Esophagus squamous epithelium (tissue), 5 donors: ENCODE results near the gene DAB2IP. TPM values are rescaled to one million over a fixed set of nuclear protein-coding genes. Genes with fewer than 3 reads are reported as not detected.
A peak's percentile ranks its signal among the peaks of the same experiment; 100 is the strongest.

ENCODE experiments used
- DNase-seq: peaks from one replicate; lab custom pipeline; 2025; lab: John Stamatoyannopoulos, UW
- H3K27ac ChIP-seq, 4 donors: fragments of 200-600 bp; sonication (generic); one replicate each; pipeline ENCODE4 v1.5.1; 2016 to 2019; ENCODE audit warnings: mild to moderate bottlenecking in 1 of 4
- H3K27me3 ChIP-seq, 4 donors: fragments of 200-600 bp; sonication (generic); 1 replicate in 3 of 4; 2 replicates in 1 of 4; pipeline versions ENCODE4 v1.5.1 to v1.6.0; 2017 to 2021; ENCODE audit warnings: antibody characterized with exemption in 1 of 4
- H3K36me3 ChIP-seq, 3 donors: fragments of 200-600 bp; sonication (generic); one replicate each; pipeline ENCODE4 v1.5.1; 2016 to 2019
- H3K4me1 ChIP-seq, 3 donors: fragments of 200-600 bp; sonication (generic); one replicate each; pipeline ENCODE4 v1.5.1; 2017 to 2019
- H3K4me3 ChIP-seq, 4 donors: fragments of 200-600 bp; sonication (generic); 1 replicate in 3 of 4; 2 replicates in 1 of 4; pipeline ENCODE4 v1.5.1; 2016 to 2019; ENCODE audit warnings: mild to moderate bottlenecking in 2 of 4, moderate library complexity in 1 of 4
- H3K9me3 ChIP-seq, 3 donors: fragments of 200-600 bp; sonication (generic); one replicate each; pipeline ENCODE4 v1.5.1; 2016 to 2019
- POLR2A ChIP-seq, 4 donors: fragments of 450-650 bp; IDR thresholded peaks; one replicate each; pipeline ENCODE4 v1.6.1; 2017; ENCODE audit warnings: antibody characterized with exemption in 4 of 4, mild to moderate bottlenecking in 4 of 4, moderate library complexity in 3 of 4
- WGBS, 2 donors: methylation state at CpG; one replicate each; pipeline ENCODE4 v1.1.5; 2018; 5-methylcytosine and 5-hydroxymethylcytosine counted together
- intact Hi-C: fragments of 100-400 bp; cut with DNase I; formaldehyde crosslinking; loops from one replicate; pipeline ENCODE4 v1.15.0; 2022
- total RNA-seq, 4 donors: library from RNA; depleted of rRNA; stranded (reverse); fragments of >200 nt; gene quantifications; one replicate each; pipeline ENCODE4 v1.1.0, GENCODE V29; 2016
- TF ChIP-seq, protein P1 (sequence below), 6 experiments: fragments of 450-650 bp in 4 of 6; fragments of 200-600 bp in 2 of 6; sonication (generic) in 2 of 6; IDR thresholded peaks; one replicate each; pipeline ENCODE4 v1.5.1; 2016 to 2019; ENCODE audit warnings: antibody characterized with exemption in 6 of 6, mild to moderate bottlenecking in 4 of 6, moderate library complexity in 4 of 6
- donor health status: DM: yes; HTN: yes; CAD: no.

DAB2IP gene
- total RNA-seq, 4 donors from 2014 or later: 28.3 to 48.8 (median 38.1) TPM

DNA sequence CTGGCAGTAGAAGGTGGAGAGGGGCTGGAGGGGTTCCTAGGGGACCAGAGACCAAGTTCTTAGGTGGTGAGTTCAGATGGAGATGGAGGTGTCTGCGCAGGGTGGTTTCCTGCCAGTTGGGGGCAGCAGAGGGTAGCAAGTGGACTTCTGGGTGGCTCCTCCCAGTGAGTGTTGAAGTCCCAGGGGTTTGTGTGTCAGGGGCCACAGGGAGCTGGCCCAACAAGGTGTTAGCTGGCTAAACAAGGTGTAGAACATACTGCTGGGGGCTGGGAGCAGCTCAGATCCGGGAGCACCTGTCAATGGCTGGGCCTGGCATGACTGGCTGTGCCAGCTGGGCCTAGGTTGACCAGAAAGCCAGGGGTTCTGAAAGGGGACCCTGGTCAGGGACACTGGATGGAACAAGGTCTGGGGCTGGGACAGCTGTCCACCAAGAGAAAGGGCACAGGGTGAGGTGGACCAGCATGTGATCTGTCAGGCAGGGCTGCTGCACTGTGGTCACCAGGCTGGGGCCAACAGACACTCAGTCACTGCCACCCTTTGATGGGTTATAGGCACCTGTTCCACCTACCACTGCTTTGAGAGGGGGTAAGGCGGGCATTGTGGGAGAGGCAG lies 35.6 kb downstream of the DAB2IP start:
- no peaks in the 10 kb centered on the region for H3K27me3 ChIP-seq
- no peak overlapping the region for H3K4me3 ChIP-seq
- peaks cover 0 to 9% (median under 1%) of the 10 kb centered on the region in 3 donors for H3K36me3 ChIP-seq
- H3K27ac ChIP-seq: peak overlapping the region in 1 of 4 donors; percentile 34
- DNase-seq: no peak
- WGBS, 2 donors: 39 to 40% methylated on average over 3 of the region's 3 CpGs
- intact Hi-C loops: loop anchor here (5.0 to 10.0 kb wide), 2 partner anchors 178 to 305 kb away; no protein-coding TSS in a partner anchor
- no peak for TF ChIP-seq POLR2A (IDR thresholded peaks at IDR 0.05)
- TF ChIP-seq, protein P1, sequence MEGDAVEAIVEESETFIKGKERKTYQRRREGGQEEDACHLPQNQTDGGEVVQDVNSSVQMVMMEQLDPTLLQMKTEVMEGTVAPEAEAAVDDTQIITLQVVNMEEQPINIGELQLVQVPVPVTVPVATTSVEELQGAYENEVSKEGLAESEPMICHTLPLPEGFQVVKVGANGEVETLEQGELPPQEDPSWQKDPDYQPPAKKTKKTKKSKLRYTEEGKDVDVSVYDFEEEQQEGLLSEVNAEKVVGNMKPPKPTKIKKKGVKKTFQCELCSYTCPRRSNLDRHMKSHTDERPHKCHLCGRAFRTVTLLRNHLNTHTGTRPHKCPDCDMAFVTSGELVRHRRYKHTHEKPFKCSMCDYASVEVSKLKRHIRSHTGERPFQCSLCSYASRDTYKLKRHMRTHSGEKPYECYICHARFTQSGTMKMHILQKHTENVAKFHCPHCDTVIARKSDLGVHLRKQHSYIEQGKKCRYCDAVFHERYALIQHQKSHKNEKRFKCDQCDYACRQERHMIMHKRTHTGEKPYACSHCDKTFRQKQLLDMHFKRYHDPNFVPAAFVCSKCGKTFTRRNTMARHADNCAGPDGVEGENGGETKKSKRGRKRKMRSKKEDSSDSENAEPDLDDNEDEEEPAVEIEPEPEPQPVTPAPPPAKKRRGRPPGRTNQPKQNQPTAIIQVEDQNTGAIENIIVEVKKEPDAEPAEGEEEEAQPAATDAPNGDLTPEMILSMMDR (IDR thresholded peaks at IDR 0.05): peak in 5 of 6 experiments; percentile 76 to 87 (median 81)
- peaks cover 0 to 33% (median 3%) of the 10 kb centered on the region in 3 donors for H3K4me1 ChIP-seq
- H3K9me3 ChIP-seq: no peaks in the 10 kb centered on the region

DNA sequence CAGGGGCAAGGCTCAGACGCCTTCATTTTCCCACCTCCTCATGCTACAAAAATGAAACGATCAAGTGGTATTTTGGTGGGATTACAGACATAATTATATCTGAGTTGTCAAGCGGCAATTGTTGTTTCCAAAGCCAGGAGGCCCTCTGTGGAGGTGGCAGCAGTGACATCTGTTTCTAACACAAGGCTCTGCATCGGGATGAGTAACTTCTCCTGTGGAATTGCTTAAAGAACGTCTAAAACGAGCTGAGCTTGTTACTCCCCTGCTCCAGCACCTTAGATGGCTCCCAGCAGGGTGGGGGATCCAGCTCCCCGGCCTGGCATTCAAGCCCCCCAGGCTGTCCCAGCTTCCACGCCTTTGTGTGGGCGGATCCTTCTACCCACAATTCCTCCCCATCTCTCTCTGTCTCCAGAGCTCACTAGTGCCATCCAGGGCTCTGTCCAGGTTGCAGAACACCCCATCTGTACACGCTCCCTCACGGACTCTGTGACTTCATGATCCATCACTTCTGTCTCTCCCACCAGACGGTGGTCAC lies 36.8 kb downstream of the DAB2IP start:
- DNase-seq: no peak
- TF ChIP-seq, protein P1 (IDR thresholded peaks at IDR 0.05): no peak
- TF ChIP-seq POLR2A (IDR thresholded peaks at IDR 0.05): no peak
- H3K4me1 ChIP-seq: peaks cover 0 to 44% (median 10%) of the 10 kb centered on the region in 3 donors
- H3K27ac ChIP-seq: no peak overlapping the region
- H3K36me3 ChIP-seq: no peaks in the 10 kb centered on the region
- intact Hi-C loops: loop anchor here (5.0 to 10.0 kb wide), 2 partner anchors 177 to 304 kb away; no protein-coding TSS in a partner anchor
- H3K27me3 ChIP-seq: no peaks in the 10 kb centered on the region
- H3K9me3 ChIP-seq: no peaks in the 10 kb centered on the region
- 71 to 78% methylated on average over 8 to 11 of the region's 12 CpGs for WGBS, 2 donors
- H3K4me3 ChIP-seq: no peak overlapping the region

DNA sequence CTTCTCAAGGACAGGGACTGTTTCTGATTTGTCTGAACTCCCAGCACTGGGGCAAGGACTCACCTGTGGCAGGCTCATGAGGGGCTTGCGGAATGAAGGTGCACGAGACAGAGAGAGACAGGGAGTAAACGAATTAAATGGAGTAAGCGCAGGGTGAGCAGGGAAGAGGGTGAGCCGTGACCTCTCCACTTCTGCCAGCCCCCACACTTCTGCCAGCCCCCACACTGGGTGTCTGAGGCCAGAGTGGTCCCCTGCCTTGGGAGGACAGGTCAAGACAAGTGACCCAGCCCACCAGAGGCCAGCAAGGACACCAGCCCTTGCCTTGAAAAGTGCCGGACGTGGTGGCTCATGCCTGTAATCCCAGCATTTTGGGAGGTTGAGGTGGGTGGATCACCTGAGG lies 37.2 kb downstream of the DAB2IP start:
- no peak for DNase-seq
- H3K9me3 ChIP-seq: no peaks in the 10 kb centered on the region
- peaks cover 0 to 49% (median 14%) of the 10 kb centered on the region in 3 donors for H3K4me1 ChIP-seq
- no peak for TF ChIP-seq POLR2A (IDR thresholded peaks at IDR 0.05)
- TF ChIP-seq, protein P1 (IDR thresholded peaks at IDR 0.05): no peak
- H3K4me3 ChIP-seq: no peak overlapping the region
- no peak overlapping the region for H3K27ac ChIP-seq
- 79 to 96% methylated on average over 3 to 6 of the region's 7 CpGs for WGBS, 2 donors
- intact Hi-C loops: loop anchor here (5.0 to 10.0 kb wide), 2 partner anchors 176 to 304 kb away; no protein-coding TSS in a partner anchor
- no peaks in the 10 kb centered on the region for H3K27me3 ChIP-seq
- no peaks in the 10 kb centered on the region for H3K36me3 ChIP-seq

DNA sequence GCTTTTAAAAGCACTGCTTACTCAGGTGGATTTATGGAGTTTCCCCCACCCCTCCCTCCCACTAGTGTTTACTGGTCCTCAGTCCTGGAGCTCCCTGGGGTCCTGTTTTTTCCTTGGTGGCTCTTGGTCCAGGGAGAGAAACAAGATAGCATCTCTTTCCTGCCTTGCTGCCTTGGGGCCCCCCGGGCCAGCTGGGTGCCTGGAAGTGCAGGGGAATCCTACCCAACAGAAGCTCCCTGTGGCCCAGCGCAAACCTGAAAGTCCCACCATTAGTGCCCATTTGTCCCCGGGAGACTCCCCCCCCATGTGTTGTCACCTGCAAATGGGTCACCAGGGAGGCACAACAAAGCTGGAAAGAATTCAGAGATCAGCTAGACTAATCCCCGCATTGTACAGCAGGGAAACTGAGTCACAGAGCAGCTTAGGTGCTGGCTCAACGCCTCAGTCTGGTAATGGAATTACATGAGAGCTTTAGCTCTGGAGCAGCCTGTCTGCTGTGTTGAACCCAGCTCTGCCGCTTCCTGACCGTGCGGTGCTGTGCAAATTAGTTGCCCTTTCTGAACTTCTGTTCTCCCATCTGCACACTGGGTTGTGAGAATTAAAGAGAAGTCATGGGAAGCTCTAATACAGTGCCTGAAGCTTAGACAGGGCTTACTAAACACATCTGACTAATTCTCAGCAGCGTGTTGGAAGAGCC lies 38.2 kb downstream of the DAB2IP start:
- DNase-seq: no peak
- Histone ChIP-seq H3K27me3 (no peaks in the 10 kb centered on the region), H3K4me1 (peaks cover 0 to 53% (median 14%) of the 10 kb centered on the region in 3 donors), H3K4me3 (no peak overlapping the region), H3K9me3 (no peaks in the 10 kb centered on the region), H3K36me3 (no peaks in the 10 kb centered on the region), H3K27ac (no peak overlapping the region)
- WGBS, 2 donors: 83 to 84% methylated on average over 5 to 6 of the region's 9 CpGs
- intact Hi-C loops: loop anchor here (5.0 to 10.0 kb wide), 2 partner anchors 175 to 303 kb away; no protein-coding TSS in a partner anchor
- TF ChIP-seq, protein P1 (IDR thresholded peaks at IDR 0.05): no peak
- TF ChIP-seq POLR2A (IDR thresholded peaks at IDR 0.05): no peak
